ENCODE data around the gene C12orf57. TPM values are rescaled to one million over a fixed set of nuclear protein-coding genes. Genes with fewer than 3 reads are reported as not detected.

The C12orf57 gene
- total and polyA plus RNA-seq, 9 of the 15 experiments (the other 6 are each of a cell fraction or from before 2014, with no cell fraction given): 26.7 to 191 (median 107) TPM

DNA sequence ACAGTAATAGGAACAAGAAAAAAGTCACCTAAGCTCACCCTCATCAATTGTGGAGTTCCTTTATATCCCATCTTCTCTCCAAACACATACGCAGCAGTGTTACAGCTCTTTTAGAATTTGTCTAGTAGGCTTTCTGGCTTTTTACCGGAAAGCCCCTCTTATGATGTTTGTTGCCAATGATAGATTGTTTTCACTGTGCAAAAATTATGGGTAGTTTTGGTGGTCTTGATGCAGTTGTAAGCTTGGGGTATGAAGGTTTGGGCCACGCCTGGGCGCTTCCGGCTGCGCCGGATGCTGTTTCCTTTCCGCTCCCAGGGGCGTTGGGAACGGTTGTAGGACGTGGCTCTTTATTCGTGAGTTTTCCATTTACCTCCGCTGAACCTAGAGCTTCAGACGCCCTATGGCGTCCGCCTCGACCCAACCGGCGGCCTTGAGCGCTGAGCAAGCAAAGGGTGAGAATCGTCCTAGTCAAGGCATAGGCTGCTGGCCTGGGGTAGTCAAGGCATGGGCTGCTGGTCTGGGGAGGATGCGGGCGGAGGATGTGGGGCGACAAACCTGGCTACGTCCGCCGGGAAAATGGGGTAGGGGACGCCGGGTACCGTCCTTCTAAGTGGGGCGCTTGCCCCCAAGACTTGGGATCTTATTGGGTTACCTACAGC, at the start of gene C12orf57, which contains the start of gene RNU7-1 (continued):
- TF ChIP-seq MEF2A (IDR thresholded peaks at IDR 0.05; ENCODE audit: control insufficient read depth, low read depth, low read length) (peak; percentile 88), CSDE1 (IDR thresholded peaks at IDR 0.05) (peak in 1 of 2 experiments; percentile 96; a peak in 2 of 4 replicates), JUND (IDR thresholded peaks at IDR 0.05; ENCODE audit: borderline replicate concordance, low read depth, low read length) (peak; percentile 24; the same call in 1 of the 2 replicates), JUND (tag; IDR thresholded peaks at IDR 0.05; ENCODE audit: borderline replicate concordance, low read depth, low read length) (no peak), TRIM24 (IDR thresholded peaks at IDR 0.05) (no peak), NR2C1 (IDR thresholded peaks at IDR 0.05) (no peak), NR2C1 (tag; IDR thresholded peaks at IDR 0.05) (peak; percentile 58), ZNF431 (CRISPR knock-in tag; IDR thresholded peaks at IDR 0.05) (no peak)
- TF ChIP-seq, protein P1, sequence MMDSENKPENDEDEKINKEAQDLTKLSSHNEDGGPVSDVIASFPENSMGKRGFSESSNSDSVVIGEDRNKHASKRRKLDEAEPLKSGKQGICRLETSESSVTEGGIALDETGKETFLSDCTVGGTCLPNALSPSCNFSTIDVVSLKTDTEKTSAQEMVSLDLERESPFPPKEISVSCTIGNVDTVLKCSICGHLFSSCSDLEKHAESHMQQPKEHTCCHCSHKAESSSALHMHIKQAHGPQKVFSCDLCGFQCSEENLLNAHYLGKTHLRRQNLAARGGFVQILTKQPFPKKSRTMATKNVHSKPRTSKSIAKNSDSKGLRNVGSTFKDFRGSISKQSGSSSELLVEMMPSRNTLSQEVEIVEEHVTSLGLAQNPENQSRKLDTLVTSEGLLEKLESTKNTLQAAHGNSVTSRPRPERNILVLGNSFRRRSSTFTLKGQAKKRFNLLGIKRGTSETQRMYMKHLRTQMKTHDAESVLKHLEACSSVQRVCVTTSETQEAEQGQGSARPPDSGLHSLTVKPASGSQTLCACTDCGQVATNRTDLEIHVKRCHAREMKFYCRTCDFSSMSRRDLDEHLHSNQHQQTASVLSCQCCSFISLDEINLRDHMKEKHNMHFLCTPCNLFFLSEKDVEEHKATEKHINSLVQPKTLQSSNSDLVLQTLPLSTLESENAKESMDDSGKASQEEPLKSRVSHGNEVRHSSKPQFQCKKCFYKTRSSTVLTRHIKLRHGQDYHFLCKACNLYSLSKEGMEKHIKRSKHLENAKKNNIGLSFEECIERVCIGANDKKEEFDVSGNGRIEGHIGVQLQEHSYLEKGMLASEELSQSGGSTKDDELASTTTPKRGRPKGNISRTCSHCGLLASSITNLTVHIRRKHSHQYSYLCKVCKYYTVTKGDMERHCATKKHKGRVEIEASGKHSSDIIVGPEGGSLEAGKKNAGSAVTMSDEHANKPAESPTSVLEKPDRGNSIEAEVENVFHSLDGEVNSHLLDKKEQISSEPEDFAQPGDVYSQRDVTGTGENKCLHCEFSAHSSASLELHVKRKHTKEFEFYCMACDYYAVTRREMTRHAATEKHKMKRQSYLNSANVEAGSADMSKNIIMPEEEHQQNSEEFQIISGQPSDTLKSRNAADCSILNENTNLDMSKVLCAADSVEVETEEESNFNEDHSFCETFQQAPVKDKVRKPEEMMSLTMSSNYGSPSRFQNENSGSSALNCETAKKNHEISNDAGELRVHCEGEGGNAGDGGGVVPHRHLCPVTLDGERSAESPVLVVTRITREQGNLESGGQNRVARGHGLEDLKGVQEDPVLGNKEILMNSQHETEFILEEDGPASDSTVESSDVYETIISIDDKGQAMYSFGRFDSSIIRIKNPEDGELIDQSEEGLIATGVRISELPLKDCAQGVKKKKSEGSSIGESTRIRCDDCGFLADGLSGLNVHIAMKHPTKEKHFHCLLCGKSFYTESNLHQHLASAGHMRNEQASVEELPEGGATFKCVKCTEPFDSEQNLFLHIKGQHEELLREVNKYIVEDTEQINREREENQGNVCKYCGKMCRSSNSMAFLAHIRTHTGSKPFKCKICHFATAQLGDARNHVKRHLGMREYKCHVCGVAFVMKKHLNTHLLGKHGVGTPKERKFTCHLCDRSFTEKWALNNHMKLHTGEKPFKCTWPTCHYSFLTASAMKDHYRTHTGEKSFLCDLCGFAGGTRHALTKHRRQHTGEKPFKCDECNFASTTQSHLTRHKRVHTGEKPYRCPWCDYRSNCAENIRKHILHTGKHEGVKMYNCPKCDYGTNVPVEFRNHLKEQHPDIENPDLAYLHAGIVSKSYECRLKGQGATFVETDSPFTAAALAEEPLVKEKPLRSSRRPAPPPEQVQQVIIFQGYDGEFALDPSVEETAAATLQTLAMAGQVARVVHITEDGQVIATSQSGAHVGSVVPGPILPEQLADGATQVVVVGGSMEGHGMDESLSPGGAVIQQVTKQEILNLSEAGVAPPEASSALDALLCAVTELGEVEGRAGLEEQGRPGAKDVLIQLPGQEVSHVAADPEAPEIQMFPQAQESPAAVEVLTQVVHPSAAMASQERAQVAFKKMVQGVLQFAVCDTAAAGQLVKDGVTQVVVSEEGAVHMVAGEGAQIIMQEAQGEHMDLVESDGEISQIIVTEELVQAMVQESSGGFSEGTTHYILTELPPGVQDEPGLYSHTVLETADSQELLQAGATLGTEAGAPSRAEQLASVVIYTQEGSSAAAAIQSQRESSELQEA (IDR thresholded peaks at IDR 0.05; ENCODE audit: low read depth): no peak
- TF ChIP-seq, protein P2, sequence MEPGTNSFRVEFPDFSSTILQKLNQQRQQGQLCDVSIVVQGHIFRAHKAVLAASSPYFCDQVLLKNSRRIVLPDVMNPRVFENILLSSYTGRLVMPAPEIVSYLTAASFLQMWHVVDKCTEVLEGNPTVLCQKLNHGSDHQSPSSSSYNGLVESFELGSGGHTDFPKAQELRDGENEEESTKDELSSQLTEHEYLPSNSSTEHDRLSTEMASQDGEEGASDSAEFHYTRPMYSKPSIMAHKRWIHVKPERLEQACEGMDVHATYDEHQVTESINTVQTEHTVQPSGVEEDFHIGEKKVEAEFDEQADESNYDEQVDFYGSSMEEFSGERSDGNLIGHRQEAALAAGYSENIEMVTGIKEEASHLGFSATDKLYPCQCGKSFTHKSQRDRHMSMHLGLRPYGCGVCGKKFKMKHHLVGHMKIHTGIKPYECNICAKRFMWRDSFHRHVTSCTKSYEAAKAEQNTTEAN (CRISPR knock-in tag; IDR thresholded peaks at IDR 0.05): peak; percentile 31; the same call in 1 of the 2 replicates
- TF ChIP-seq, protein P3, sequence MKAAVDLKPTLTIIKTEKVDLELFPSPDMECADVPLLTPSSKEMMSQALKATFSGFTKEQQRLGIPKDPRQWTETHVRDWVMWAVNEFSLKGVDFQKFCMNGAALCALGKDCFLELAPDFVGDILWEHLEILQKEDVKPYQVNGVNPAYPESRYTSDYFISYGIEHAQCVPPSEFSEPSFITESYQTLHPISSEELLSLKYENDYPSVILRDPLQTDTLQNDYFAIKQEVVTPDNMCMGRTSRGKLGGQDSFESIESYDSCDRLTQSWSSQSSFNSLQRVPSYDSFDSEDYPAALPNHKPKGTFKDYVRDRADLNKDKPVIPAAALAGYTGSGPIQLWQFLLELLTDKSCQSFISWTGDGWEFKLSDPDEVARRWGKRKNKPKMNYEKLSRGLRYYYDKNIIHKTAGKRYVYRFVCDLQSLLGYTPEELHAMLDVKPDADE (conservative IDR thresholded peaks at IDR 0.05; ENCODE audit: control insufficient read depth, low read depth, low read length): peak; percentile 95
- TF ChIP-seq, protein P4, sequence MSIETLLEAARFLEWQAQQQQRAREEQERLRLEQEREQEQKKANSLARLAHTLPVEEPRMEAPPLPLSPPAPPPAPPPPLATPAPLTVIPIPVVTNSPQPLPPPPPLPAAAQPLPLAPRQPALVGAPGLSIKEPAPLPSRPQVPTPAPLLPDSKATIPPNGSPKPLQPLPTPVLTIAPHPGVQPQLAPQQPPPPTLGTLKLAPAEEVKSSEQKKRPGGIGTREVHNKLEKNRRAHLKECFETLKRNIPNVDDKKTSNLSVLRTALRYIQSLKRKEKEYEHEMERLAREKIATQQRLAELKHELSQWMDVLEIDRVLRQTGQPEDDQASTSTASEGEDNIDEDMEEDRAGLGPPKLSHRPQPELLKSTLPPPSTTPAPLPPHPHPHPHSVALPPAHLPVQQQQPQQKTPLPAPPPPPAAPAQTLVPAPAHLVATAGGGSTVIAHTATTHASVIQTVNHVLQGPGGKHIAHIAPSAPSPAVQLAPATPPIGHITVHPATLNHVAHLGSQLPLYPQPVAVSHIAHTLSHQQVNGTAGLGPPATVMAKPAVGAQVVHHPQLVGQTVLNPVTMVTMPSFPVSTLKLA (conservative IDR thresholded peaks at IDR 0.05): peak in 1 of 2 experiments; percentile 22; a peak in 2 of 4 replicates
